Neural crest cell (in vitro differentiated cells): ENCODE data around the gene DPH3. TPM values are rescaled to one million over a fixed set of nuclear protein-coding genes. Genes with fewer than 3 reads are reported as not detected.

Experiments used
- DNase-seq: peaks from one replicate; pipeline ENCODE4 v3.0.0; 2021; ENCODE audit warnings: low read depth, mixed read lengths, low spot score
- H3K27ac Mint-ChIP-seq: one replicate; pipeline ENCODE4 v1.8.0; 2021; ENCODE audit warnings: mild to moderate bottlenecking, mixed read lengths; ENCODE audit not compliant: unreplicated experiment
- H3K27me3 Mint-ChIP-seq: 2 replicates; pipeline ENCODE4 v1.8.0; 2021; ENCODE audit warnings: low read depth, mild to moderate bottlenecking, mixed read lengths
- H3K36me3 Mint-ChIP-seq: 2 replicates; pipeline ENCODE4 v1.8.0; 2021; ENCODE audit warnings: low read depth, mild to moderate bottlenecking, mixed read lengths
- H3K4me1 Mint-ChIP-seq: 2 replicates; pipeline ENCODE4 v1.8.0; 2021; ENCODE audit warnings: mixed read lengths
- H3K4me3 Mint-ChIP-seq: one replicate; pipeline ENCODE4 v1.8.0; 2021; ENCODE audit warnings: mild to moderate bottlenecking, mixed read lengths
- H3K9me3 Mint-ChIP-seq: 2 replicates; pipeline ENCODE4 v1.8.0; 2021; ENCODE audit warnings: mixed read lengths
- CTCF ChIP-seq: fragments of 200-600 bp; sonication (generic); conservative IDR thresholded peaks from 2 replicates; pipeline ENCODE4 v1.5.0; 2021; ENCODE audit warnings: antibody characterized with exemption, mild to moderate bottlenecking
- total RNA-seq: library from RNA; stranded (reverse); gene quantifications from 2 replicates; pipeline ENCODE4 v1.2.1, GENCODE V29; 2021

DPH3 gene
- total RNA-seq, 1 donor from 2014 or later: 31.9 TPM

- no peaks in the 10 kb centered on the region for H3K9me3 Mint-ChIP-seq
- no peak overlapping the region for H3K4me3 Mint-ChIP-seq
- no peaks in the 10 kb centered on the region for H3K36me3 Mint-ChIP-seq
- peaks cover 9% of the 10 kb centered on the region for H3K4me1 Mint-ChIP-seq
- no peak for TF ChIP-seq CTCF
- H3K27me3 Mint-ChIP-seq: no peaks in the 10 kb centered on the region
- no peak overlapping the region for H3K27ac Mint-ChIP-seq
- no peak for DNase-seq
These were observed 4.7 kb downstream of the DPH3 start for GRCh38 chr3:16260046-16260445.

- H3K9me3 Mint-ChIP-seq: no peaks in the 10 kb centered on the region
- no peak for DNase-seq
- TF ChIP-seq CTCF: no peak
- no peaks in the 10 kb centered on the region for H3K36me3 Mint-ChIP-seq
- no peak overlapping the region for H3K4me3 Mint-ChIP-seq
- no peak overlapping the region for H3K27ac Mint-ChIP-seq
- H3K27me3 Mint-ChIP-seq: no peaks in the 10 kb centered on the region
- peaks cover under 1% of the 10 kb centered on the region for H3K4me1 Mint-ChIP-seq
These were observed 5.9 kb downstream of the DPH3 start for GRCh38 chr3:16258866-16259265.

GRCh38 chr3:16258177-16258576 lies 6.6 kb downstream of the DPH3 start:
- Mint-ChIP-seq H3K4me1 (no peaks in the 10 kb centered on the region), H3K27ac (no peak overlapping the region), H3K36me3 (no peaks in the 10 kb centered on the region), H3K9me3 (no peaks in the 10 kb centered on the region), H3K27me3 (no peaks in the 10 kb centered on the region), H3K4me3 (no peak overlapping the region)
- DNase-seq: no peak
- TF ChIP-seq CTCF: no peak

GRCh38 chr3:16257309-16257708 lies 7.4 kb downstream of the DPH3 start:
- H3K9me3 Mint-ChIP-seq: no peaks in the 10 kb centered on the region
- no peak overlapping the region for H3K4me3 Mint-ChIP-seq
- no peak overlapping the region for H3K27ac Mint-ChIP-seq
- no peak for TF ChIP-seq CTCF
- no peaks in the 10 kb centered on the region for H3K27me3 Mint-ChIP-seq
- DNase-seq: no peak
- no peaks in the 10 kb centered on the region for H3K4me1 Mint-ChIP-seq
- H3K36me3 Mint-ChIP-seq: no peaks in the 10 kb centered on the region

- Mint-ChIP-seq H3K27ac (no peak overlapping the region), H3K4me3 (no peak overlapping the region), H3K27me3 (no peaks in the 10 kb centered on the region), H3K36me3 (no peaks in the 10 kb centered on the region), H3K4me1 (no peaks in the 10 kb centered on the region), H3K9me3 (no peaks in the 10 kb centered on the region)
- DNase-seq: no peak
- no peak for TF ChIP-seq CTCF
These were observed 9.0 kb downstream of the DPH3 start for GRCh38 chr3:16255726-16256125.

- H3K27ac Mint-ChIP-seq: no peak overlapping the region
- no peaks in the 10 kb centered on the region for H3K36me3 Mint-ChIP-seq
- no peak for TF ChIP-seq CTCF
- no peak for DNase-seq
- no peaks in the 10 kb centered on the region for H3K27me3 Mint-ChIP-seq
- no peaks in the 10 kb centered on the region for H3K4me1 Mint-ChIP-seq
- H3K9me3 Mint-ChIP-seq: no peaks in the 10 kb centered on the region
- no peak overlapping the region for H3K4me3 Mint-ChIP-seq
These were observed 9.4 kb downstream of the DPH3 start for GRCh38 chr3:16255326-16255725.
